ENCODE measurements around the gene RNF141. TPM values are rescaled to one million over a fixed set of nuclear protein-coding genes. Genes with fewer than 3 reads are reported as not detected.

Gene RNF141
- total and polyA plus RNA-seq, 5 donors from 2014 or later, result 7.8 to 22.5 (median 17.8) TPM

DNA sequence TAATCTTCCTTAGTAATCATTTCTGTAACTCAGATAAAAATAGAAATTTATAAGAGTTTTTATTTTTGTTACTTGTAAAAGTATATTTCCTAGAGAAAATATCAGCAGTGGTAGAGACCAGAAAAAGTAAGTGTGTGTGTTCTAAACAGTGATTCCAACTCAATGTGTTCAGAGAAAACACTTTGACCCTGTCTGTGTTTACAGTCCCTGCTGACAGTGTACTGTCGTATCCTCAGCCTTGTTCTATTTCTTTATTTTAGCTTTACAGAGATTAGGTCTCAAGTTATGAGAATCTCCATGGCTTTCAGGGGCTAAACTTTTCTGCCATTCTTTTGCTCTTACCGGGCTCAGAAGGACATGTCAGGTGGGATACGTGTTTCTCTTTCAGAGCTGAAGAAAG is 17.3 kb upstream of the RNF141 start:
- Mint-ChIP-seq H3K36me3 (no peaks in the 10 kb centered on the region), H3K27me3 (peaks cover 14% of the 10 kb centered on the region), H3K27ac (no peak overlapping the region), H3K9me3 (no peaks in the 10 kb centered on the region), H3K4me3 (no peak overlapping the region), H3K4me1 (no peaks in the 10 kb centered on the region)
- DNase-seq (no peak), ATAC-seq (ENCODE audit: low read depth in 2 of 2) (no peak)
- Histone ChIP-seq H3K9me3 (ENCODE audit: control insufficient read depth in 2 of 2, low read length in 2 of 2) (no peaks in the 10 kb centered on the region), H3K4me1 (ENCODE audit: control insufficient read depth, insufficient read depth, low read length, poor library complexity, severe bottlenecking) (no peaks in the 10 kb centered on the region), H3K4me3 (ENCODE audit: low read depth, low read length) (no peak overlapping the region), H3K36me3 (ENCODE audit: control insufficient read depth, insufficient read depth, low read length) (no peaks in the 10 kb centered on the region), H3K27me3 (ENCODE audit: control insufficient read depth, insufficient read depth, low read length) (peaks cover 4% of the 10 kb centered on the region), H3K27ac (ENCODE audit: insufficient read depth, low read length, poor library complexity, severe bottlenecking) (no peak overlapping the region)

DNA sequence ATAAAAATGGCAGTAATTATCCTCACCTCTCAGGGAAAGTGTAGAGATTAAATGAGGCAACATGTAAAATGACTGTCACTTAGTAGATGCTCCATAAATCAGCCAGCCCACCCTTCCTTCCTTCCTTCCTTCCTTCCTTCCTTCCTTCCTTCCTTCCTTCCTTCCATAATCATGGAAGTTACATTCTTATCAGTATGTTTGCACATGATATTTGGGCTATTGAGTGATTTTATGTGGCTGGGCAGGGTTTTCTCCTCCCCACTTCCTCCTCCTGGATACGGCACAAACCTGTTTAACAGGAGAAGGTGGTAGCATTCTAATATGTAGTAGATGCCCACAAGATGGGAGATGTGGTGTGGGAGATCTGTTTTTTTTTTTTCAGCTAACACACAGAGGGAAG is 15.6 kb upstream of the RNF141 start:
- Mint-ChIP-seq H3K4me3 (no peak overlapping the region), H3K27me3 (peaks cover 20% of the 10 kb centered on the region), H3K4me1 (no peaks in the 10 kb centered on the region), H3K36me3 (no peaks in the 10 kb centered on the region), H3K27ac (no peak overlapping the region), H3K9me3 (peaks cover 0 to 5% (median 2%) of the 10 kb centered on the region in 7 donors)
- no peak for DNase-seq
- Histone ChIP-seq H3K9me3 (ENCODE audit: control insufficient read depth in 2 of 2, low read length in 2 of 2) (peaks cover 0 to 3% of the 10 kb centered on the region in 2 experiments), H3K27ac (ENCODE audit: insufficient read depth, low read length, poor library complexity, severe bottlenecking) (no peak overlapping the region), H3K27me3 (ENCODE audit: control insufficient read depth, insufficient read depth, low read length) (peaks cover 4% of the 10 kb centered on the region), H3K4me1 (ENCODE audit: control insufficient read depth, insufficient read depth, low read length, poor library complexity, severe bottlenecking) (no peaks in the 10 kb centered on the region), H3K36me3 (ENCODE audit: control insufficient read depth, insufficient read depth, low read length) (no peaks in the 10 kb centered on the region), H3K4me3 (ENCODE audit: low read depth, low read length) (no peak overlapping the region)
- no peak for ATAC-seq (ENCODE audit: low read depth in 2 of 2)

DNA sequence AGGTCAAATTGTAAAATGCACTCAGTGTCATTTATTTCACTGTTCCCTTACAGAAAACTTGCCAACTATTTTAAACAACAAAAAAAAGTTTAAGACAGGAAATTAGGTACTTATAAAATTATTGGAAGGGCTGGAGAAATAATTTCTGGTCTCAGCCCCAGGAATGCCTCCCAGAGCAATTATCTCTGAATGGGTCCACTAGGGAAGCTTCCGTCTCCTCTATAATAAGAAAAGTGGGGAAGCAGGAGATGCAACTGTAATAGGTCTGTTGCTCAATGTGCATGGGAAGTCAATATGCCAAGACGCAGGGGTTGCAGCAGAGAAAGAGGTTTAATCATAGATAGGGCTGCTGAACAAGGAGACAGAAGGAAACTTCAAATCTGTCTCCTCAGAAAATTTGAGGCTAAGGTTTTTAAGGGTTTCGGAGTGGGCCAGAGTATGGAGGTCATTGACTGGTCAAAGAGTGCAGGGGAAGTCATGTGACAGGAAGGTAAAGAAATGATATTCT is 10.9 kb upstream of the RNF141 start:
- Mint-ChIP-seq H3K27me3 (peaks cover 25% of the 10 kb centered on the region), H3K36me3 (no peaks in the 10 kb centered on the region), H3K27ac (no peak overlapping the region), H3K9me3 (peaks cover 0 to 5% (median 2%) of the 10 kb centered on the region in 7 donors), H3K4me3 (no peak overlapping the region), H3K4me1 (no peaks in the 10 kb centered on the region)
- Histone ChIP-seq H3K36me3 (ENCODE audit: control insufficient read depth, insufficient read depth, low read length) (no peaks in the 10 kb centered on the region), H3K9me3 (ENCODE audit: control insufficient read depth in 2 of 2, low read length in 2 of 2) (peaks cover 0 to 4% of the 10 kb centered on the region in 2 experiments), H3K27ac (ENCODE audit: insufficient read depth, low read length, poor library complexity, severe bottlenecking) (no peak overlapping the region), H3K27me3 (ENCODE audit: control insufficient read depth, insufficient read depth, low read length) (peaks cover 7% of the 10 kb centered on the region), H3K4me3 (ENCODE audit: low read depth, low read length) (no peak overlapping the region), H3K4me1 (ENCODE audit: control insufficient read depth, insufficient read depth, low read length, poor library complexity, severe bottlenecking) (no peaks in the 10 kb centered on the region)
- no peak for ATAC-seq (ENCODE audit: low read depth in 2 of 2)
- no peak for DNase-seq

DNA sequence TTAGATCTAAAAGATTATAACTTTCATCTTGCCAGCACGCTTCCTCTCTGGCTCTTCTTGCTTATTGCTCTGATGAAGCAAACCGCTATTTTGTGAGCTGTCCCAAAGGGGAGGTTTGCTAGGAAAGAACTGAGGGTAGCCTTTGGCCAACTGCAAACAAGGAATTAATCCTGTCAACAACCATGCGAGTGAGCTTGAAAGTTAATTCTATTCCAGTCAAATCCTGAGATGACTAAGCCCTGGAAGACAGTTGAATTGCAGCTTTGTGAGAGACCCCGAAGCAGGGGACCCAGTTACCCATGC is 10.3 kb upstream of the RNF141 start:
- Histone ChIP-seq H3K4me1 (ENCODE audit: control insufficient read depth, insufficient read depth, low read length, poor library complexity, severe bottlenecking) (no peaks in the 10 kb centered on the region), H3K36me3 (ENCODE audit: control insufficient read depth, insufficient read depth, low read length) (no peaks in the 10 kb centered on the region), H3K27ac (ENCODE audit: insufficient read depth, low read length, poor library complexity, severe bottlenecking) (no peak overlapping the region), H3K27me3 (ENCODE audit: control insufficient read depth, insufficient read depth, low read length) (peaks cover 7% of the 10 kb centered on the region), H3K4me3 (ENCODE audit: low read depth, low read length) (no peak overlapping the region), H3K9me3 (ENCODE audit: control insufficient read depth in 2 of 2, low read length in 2 of 2) (peaks cover 0 to 4% of the 10 kb centered on the region in 2 experiments)
- Mint-ChIP-seq H3K9me3 (peaks cover 0 to 5% (median 2%) of the 10 kb centered on the region in 7 donors), H3K27ac (no peak overlapping the region), H3K4me3 (no peak overlapping the region), H3K36me3 (no peaks in the 10 kb centered on the region), H3K27me3 (peaks cover 21% of the 10 kb centered on the region), H3K4me1 (no peaks in the 10 kb centered on the region)
- ATAC-seq (ENCODE audit: low read depth in 2 of 2) (no peak), DNase-seq (no peak)

DNA sequence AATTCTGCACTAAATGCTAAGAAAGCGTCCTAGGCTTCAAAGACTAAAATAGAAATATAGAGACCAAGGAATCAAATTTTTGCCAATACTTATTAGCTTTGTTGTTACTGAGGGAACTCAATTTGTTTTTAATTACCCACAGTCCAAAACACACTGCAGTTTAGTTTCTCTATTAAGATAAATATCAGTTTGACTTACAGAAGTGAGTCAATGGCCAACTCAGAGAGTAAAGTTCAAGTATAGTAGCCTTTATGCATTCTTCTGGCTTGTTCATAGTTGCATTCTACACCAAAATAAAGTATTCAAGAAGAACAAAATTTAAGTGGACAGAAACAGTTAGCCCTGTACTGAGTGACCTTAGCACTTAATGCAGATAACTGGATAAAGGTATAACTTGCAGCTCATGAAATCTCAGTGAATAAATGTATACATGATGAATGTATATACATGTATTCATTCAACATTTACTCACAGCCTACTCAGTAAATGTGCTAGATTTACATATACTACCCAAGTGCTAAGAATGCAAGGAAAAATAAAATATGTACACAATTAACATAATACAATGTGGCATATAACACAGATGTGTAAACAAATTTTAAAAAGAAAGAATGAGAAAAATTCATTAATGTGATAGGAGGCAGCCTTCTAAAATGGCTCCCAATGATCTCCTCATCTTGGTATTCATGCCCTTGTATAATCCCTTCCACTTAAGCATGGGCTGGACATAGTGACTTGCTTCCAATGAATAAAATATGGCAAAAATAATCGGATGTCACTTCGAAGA is 9.7 kb upstream of the RNF141 start:
- peaks cover 0 to 4% of the 10 kb centered on the region in 2 experiments for H3K9me3 ChIP-seq (ENCODE audit: control insufficient read depth in 2 of 2, low read length in 2 of 2)
- no peaks in the 10 kb centered on the region for H3K4me1 Mint-ChIP-seq
- H3K36me3 ChIP-seq (ENCODE audit: control insufficient read depth, insufficient read depth, low read length), result no peaks in the 10 kb centered on the region
- H3K27me3 ChIP-seq (ENCODE audit: control insufficient read depth, insufficient read depth, low read length), result peaks cover 7% of the 10 kb centered on the region
- no peak overlapping the region for H3K27ac Mint-ChIP-seq
- no peak for DNase-seq
- H3K4me3 ChIP-seq (ENCODE audit: low read depth, low read length), result no peak overlapping the region
- peaks cover 0 to 5% (median 2%) of the 10 kb centered on the region in 7 donors for H3K9me3 Mint-ChIP-seq
- H3K36me3 Mint-ChIP-seq, result no peaks in the 10 kb centered on the region
- H3K27me3 Mint-ChIP-seq, result peaks cover 21% of the 10 kb centered on the region
- no peak for ATAC-seq (ENCODE audit: low read depth in 2 of 2)
- H3K4me3 Mint-ChIP-seq, result no peak overlapping the region
- no peak overlapping the region for H3K27ac ChIP-seq (ENCODE audit: insufficient read depth, low read length, poor library complexity, severe bottlenecking)
- H3K4me1 ChIP-seq (ENCODE audit: control insufficient read depth, insufficient read depth, low read length, poor library complexity, severe bottlenecking), result no peaks in the 10 kb centered on the region

DNA sequence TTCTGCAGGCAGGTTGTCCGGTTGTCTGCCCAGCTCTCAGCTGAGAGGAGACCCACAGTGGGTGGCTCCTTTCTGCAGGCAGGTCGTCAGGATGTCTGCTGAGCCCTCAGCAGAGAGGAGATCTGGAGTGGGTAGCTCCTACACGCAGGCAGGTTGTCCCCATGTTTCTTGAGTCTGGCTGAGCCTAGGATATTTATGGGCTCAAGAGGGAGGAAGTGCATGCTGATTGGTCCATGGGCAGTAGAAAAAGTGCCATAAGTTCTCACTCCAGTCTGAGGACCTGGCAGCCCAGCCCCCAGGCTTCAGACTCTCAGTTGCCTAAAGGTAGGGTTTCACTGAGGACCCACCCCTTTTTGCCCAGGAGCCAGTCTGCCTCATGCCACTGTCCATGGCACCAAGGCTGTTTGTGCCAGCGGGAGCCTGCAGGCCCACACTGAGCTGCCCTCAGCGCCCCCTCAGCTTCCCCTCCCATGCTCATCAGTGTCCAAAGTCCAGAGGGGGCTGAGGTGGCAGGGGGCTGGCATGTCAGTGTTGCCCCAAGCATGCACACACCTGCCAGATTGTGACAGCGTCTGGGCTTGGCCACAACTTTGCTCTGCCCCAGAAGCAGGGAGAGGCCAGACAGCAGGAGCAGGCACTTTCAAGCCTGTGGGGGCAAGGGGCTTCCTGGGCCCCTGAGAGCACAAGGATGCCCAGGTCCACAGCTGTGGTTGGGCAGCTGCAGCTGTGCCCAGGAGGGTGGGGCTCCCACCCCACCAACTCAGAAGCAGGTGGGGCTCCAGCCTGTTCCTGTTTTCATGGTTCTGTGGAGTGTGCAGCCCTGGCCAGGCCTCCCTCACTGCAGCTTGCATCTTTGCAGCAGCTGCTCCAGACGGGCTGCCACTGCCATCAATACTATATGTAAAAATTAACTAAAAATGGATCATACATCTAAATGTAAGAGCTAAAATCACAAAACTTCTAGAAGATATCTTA is 3.8 kb upstream of the RNF141 start:
- Histone ChIP-seq H3K4me3 (ENCODE audit: low read depth, low read length) (no peak overlapping the region), H3K36me3 (ENCODE audit: control insufficient read depth, insufficient read depth, low read length) (no peaks in the 10 kb centered on the region), H3K9me3 (ENCODE audit: control insufficient read depth in 2 of 2, low read length in 2 of 2) (no peaks in the 10 kb centered on the region), H3K4me1 (ENCODE audit: control insufficient read depth, insufficient read depth, low read length, poor library complexity, severe bottlenecking) (peaks cover 12% of the 10 kb centered on the region), H3K27ac (ENCODE audit: insufficient read depth, low read length, poor library complexity, severe bottlenecking) (no peak overlapping the region), H3K27me3 (ENCODE audit: control insufficient read depth, insufficient read depth, low read length) (peaks cover 4% of the 10 kb centered on the region)
- H3K9me3 Mint-ChIP-seq, result peaks cover 0 to 3% (median 0%) of the 10 kb centered on the region in 7 donors
- H3K36me3 Mint-ChIP-seq, result no peaks in the 10 kb centered on the region
- DNase-seq (no peak), ATAC-seq (ENCODE audit: low read depth in 2 of 2) (no peak)
- peaks cover 13% of the 10 kb centered on the region for H3K27me3 Mint-ChIP-seq
- H3K4me1 Mint-ChIP-seq, result peaks cover 5 to 15% (median 14%) of the 10 kb centered on the region in 4 donors
- no peak overlapping the region for H3K4me3 Mint-ChIP-seq
- H3K27ac Mint-ChIP-seq, result no peak overlapping the region

DNA sequence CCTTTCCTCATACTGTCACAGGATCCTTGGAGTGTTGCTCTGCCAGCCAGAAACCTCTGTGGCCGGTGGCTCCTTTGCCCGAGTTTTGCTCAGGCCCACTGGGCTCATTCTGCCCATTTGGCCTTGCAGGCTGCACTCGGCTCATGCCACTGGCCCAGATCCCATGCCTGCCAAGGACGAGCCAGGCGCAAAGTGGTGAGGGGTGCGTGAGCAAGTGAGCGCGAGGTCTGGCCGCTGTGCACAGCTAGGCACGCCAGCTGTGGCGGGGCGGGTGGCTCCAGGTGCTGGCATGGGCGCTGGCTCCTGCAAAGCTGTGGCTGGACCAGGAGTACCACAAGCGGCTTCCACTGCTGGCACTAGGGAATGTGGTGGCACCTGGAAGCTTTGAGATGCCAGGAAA is 2.8 kb upstream of the RNF141 start:
- Histone ChIP-seq H3K27me3 (ENCODE audit: control insufficient read depth, insufficient read depth, low read length) (no peaks in the 10 kb centered on the region), H3K36me3 (ENCODE audit: control insufficient read depth, insufficient read depth, low read length) (no peaks in the 10 kb centered on the region), H3K4me3 (ENCODE audit: low read depth, low read length) (no peak overlapping the region), H3K4me1 (ENCODE audit: control insufficient read depth, insufficient read depth, low read length, poor library complexity, severe bottlenecking) (peaks cover 14% of the 10 kb centered on the region), H3K9me3 (ENCODE audit: control insufficient read depth in 2 of 2, low read length in 2 of 2) (no peaks in the 10 kb centered on the region), H3K27ac (ENCODE audit: insufficient read depth, low read length, poor library complexity, severe bottlenecking) (no peak overlapping the region)
- no peak overlapping the region for H3K27ac Mint-ChIP-seq
- no peak for DNase-seq
- H3K4me3 Mint-ChIP-seq, result no peak overlapping the region
- H3K27me3 Mint-ChIP-seq, result peaks cover 13% of the 10 kb centered on the region
- H3K4me1 Mint-ChIP-seq, result peaks cover 7 to 22% (median 20%) of the 10 kb centered on the region in 4 donors
- peaks cover 0 to 3% (median 0%) of the 10 kb centered on the region in 7 donors for H3K9me3 Mint-ChIP-seq
- H3K36me3 Mint-ChIP-seq, result no peaks in the 10 kb centered on the region
- no peak for ATAC-seq (ENCODE audit: low read depth in 2 of 2)
